CD4-positive, alpha-beta T cell (primary cell): ENCODE measurements around the gene CCDC92B. TPM values are rescaled to one million over a fixed set of nuclear protein-coding genes. Genes with fewer than 3 reads are reported as not detected.

Experiments used
- ATAC-seq: fragments of 200-7000 bp; cut with Tn5 transposase; one replicate; pipeline ENCODE4 v1.10.0; 2022; ENCODE audit warnings: mild to moderate bottlenecking; ENCODE audit not compliant: poor library complexity
- CTCF ChIA-PET: fragments of 350-600 bp; sonication (Branson Sonifier 250); formaldehyde crosslinking; loops from one replicate; lab custom pipeline; 2021; ENCODE audit warnings: antibody characterized with exemption, inconsistent platforms; lab: Charles Lee
- POLR2A ChIA-PET: fragments of 350-600 bp; sonication (Branson Sonifier 250); formaldehyde crosslinking; loops from one replicate; lab custom pipeline; 2021; ENCODE audit warnings: antibody characterized with exemption, inconsistent platforms; lab: Charles Lee
- DNase-seq, 14 experiments: peaks; one replicate each; pipeline ENCODE4 v3.0.0-alpha.2; 2013 to 2020; ENCODE audit warnings: mixed read lengths in 2 of 14
- H3K27ac ChIP-seq, 2 donors: one replicate each; pipeline versions ENCODE4 v1.5.1 to v1.7.0; 2013; ENCODE audit warnings: low read length in 2 of 2, low read depth in 1 of 2, mild to moderate bottlenecking in 1 of 2
- H3K27me3 ChIP-seq, 2 experiments: 1 replicate in 1 of 2; 2 replicates in 1 of 2; pipeline versions ENCODE4 v1.6.1 to v1.7.0; 2013; ENCODE audit warnings: low read length in 2 of 2, control low read depth in 1 of 2, mild to moderate bottlenecking in 1 of 2, moderate library complexity in 1 of 2; ENCODE audit not compliant: insufficient read depth in 2 of 2, control insufficient read depth in 1 of 2
- H3K36me3 ChIP-seq: one replicate; pipeline ENCODE4 v1.6.1; 2013; ENCODE audit warnings: low read length, control low read depth; ENCODE audit not compliant: insufficient read depth
- H3K4me1 ChIP-seq: one replicate; pipeline ENCODE4 v1.6.1; 2013; ENCODE audit warnings: low read length, control low read depth; ENCODE audit not compliant: insufficient read depth
- H3K4me3 ChIP-seq: one replicate; pipeline ENCODE4 v1.5.1; 2013; ENCODE audit warnings: mild to moderate bottlenecking, low read length, moderate library complexity
- H3K9me3 ChIP-seq, 2 experiments: 1 replicate in 1 of 2; 2 replicates in 1 of 2; pipeline versions ENCODE4 v1.6.1 to v1.7.0; 2013; ENCODE audit warnings: low read length in 2 of 2, mild to moderate bottlenecking in 2 of 2, control low read depth in 1 of 2, moderate library complexity in 1 of 2; ENCODE audit not compliant: control insufficient read depth in 1 of 2, insufficient read depth in 1 of 2
- H3K27ac Mint-ChIP-seq: one replicate; pipeline ENCODE4 v1.8.0; 2020; ENCODE audit warnings: mixed read lengths
- H3K27me3 Mint-ChIP-seq: one replicate; pipeline ENCODE4 v1.8.0; 2021; ENCODE audit warnings: mixed read lengths
- H3K36me3 Mint-ChIP-seq: one replicate; pipeline ENCODE4 v1.8.0; 2021; ENCODE audit warnings: low read depth, mixed read lengths
- H3K4me1 Mint-ChIP-seq: one replicate; pipeline ENCODE4 v1.8.0; 2021; ENCODE audit warnings: low read depth, mixed read lengths
- H3K4me3 Mint-ChIP-seq: one replicate; pipeline ENCODE4 v1.8.0; 2020; ENCODE audit warnings: mild to moderate bottlenecking, mixed read lengths
- H3K9me3 Mint-ChIP-seq: one replicate; pipeline ENCODE4 v1.8.0; 2020; ENCODE audit warnings: mixed read lengths
- CTCF ChIP-seq: fragments of 200-600 bp; IDR thresholded peaks from one replicate; pipeline ENCODE4 v1.8.0; 2022; ENCODE audit warnings: antibody characterized with exemption, mild to moderate bottlenecking
- intact Hi-C, 2 experiments: fragments of 100-400 bp; cut with DNase I in 1 of 2; cut with micrococcal nuclease in 1 of 2; formaldehyde crosslinking; loops; one replicate each; pipeline versions ENCODE4 v1.15.1 to v1.9.0; 2023 to 2025; cut with DNase I, micrococcal nuclease
- total RNA-seq, 174 experiments: library from RNA in 2 of 174; stranded (reverse) in 2 of 174; gene quantifications; one replicate each; pipeline ENCODE4 v1.2.3 and lab custom pipeline; 2021 to 2026

CCDC92B gene
- total RNA-seq, 2 experiments from 2014 or later: 0.11 to 0.28 TPM

GRCh38 chr17:2749784-2750181 is 331 bp upstream of the CCDC92B start:
- H3K9me3 Mint-ChIP-seq: no peaks in the 10 kb centered on the region
- no peak for TF ChIP-seq CTCF
- no peaks in the 10 kb centered on the region for H3K4me1 Mint-ChIP-seq
- no peak overlapping the region for H3K4me3 ChIP-seq
- peaks cover 5% of the 10 kb centered on the region for H3K4me1 ChIP-seq
- ChIA-PET CTCF (no interaction called here), POLR2A (interaction anchor here (0.8 kb wide), 1 partner anchor 238 kb away, joined by 3 read pairs; the partner anchor contains the start of gene METTL16)
- no peaks in the 10 kb centered on the region for H3K36me3 ChIP-seq
- DNase-seq (peak; percentile 46 to 88 (median 65)), ATAC-seq (peak; percentile 98)
- H3K27ac Mint-ChIP-seq: no peak overlapping the region
- H3K9me3 ChIP-seq: peaks cover 0 to 5% of the 10 kb centered on the region in 2 experiments
- peaks cover 73% of the 10 kb centered on the region for H3K27me3 Mint-ChIP-seq
- intact Hi-C loops: loop anchor here in 1 of 2 experiments (5.0 kb wide), 1 partner anchor 37 kb away; the partner anchor contains the start of gene CLUH
- no peak overlapping the region for H3K4me3 Mint-ChIP-seq
- no peaks in the 10 kb centered on the region for H3K36me3 Mint-ChIP-seq
- peaks cover 37 to 39% of the 10 kb centered on the region in 2 experiments for H3K27me3 ChIP-seq
- no peak overlapping the region for H3K27ac ChIP-seq

GRCh38 chr17:2745317-2746037 is 4.0 kb downstream of the CCDC92B start:
- H3K27ac ChIP-seq: no peak overlapping the region
- no peaks in the 10 kb centered on the region for H3K36me3 ChIP-seq
- H3K4me3 ChIP-seq: no peak overlapping the region
- TF ChIP-seq CTCF: no peak
- no peak for ATAC-seq
- peaks cover 5% of the 10 kb centered on the region for H3K4me1 ChIP-seq
- H3K27me3 ChIP-seq: peaks cover 16 to 28% of the 10 kb centered on the region in 2 experiments
- intact Hi-C loops: loop anchor here in 1 of 2 experiments (5.0 kb wide), 1 partner anchor 33 kb away; the partner anchor contains the start of gene CLUH
- no peaks in the 10 kb centered on the region for H3K36me3 Mint-ChIP-seq
- no peak overlapping the region for H3K4me3 Mint-ChIP-seq
- no peaks in the 10 kb centered on the region for H3K9me3 Mint-ChIP-seq
- peaks cover 0 to 5% of the 10 kb centered on the region in 2 experiments for H3K9me3 ChIP-seq
- DNase-seq: no peak
- CTCF ChIA-PET: no interaction called here
- POLR2A ChIA-PET: no interaction called here
- no peaks in the 10 kb centered on the region for H3K4me1 Mint-ChIP-seq
- H3K27me3 Mint-ChIP-seq: peaks cover 65% of the 10 kb centered on the region
- H3K27ac Mint-ChIP-seq: no peak overlapping the region

- no peaks in the 10 kb centered on the region for H3K4me1 ChIP-seq
- ChIA-PET POLR2A (no interaction called here), CTCF (no interaction called here)
- ATAC-seq (no peak), DNase-seq (no peak)
- Mint-ChIP-seq H3K36me3 (no peaks in the 10 kb centered on the region), H3K4me3 (no peak overlapping the region), H3K27ac (no peak overlapping the region), H3K27me3 (peaks cover 16% of the 10 kb centered on the region), H3K9me3 (no peaks in the 10 kb centered on the region), H3K4me1 (no peaks in the 10 kb centered on the region)
- TF ChIP-seq CTCF: no peak
- H3K27me3 ChIP-seq: no peaks in the 10 kb centered on the region
- no peaks in the 10 kb centered on the region for H3K9me3 ChIP-seq
- intact Hi-C loops: no loop called here
- no peak overlapping the region for H3K4me3 ChIP-seq
- H3K36me3 ChIP-seq: no peaks in the 10 kb centered on the region
- no peak overlapping the region for H3K27ac ChIP-seq
Measured at GRCh38 chr17:2737693-2738092, 11.8 kb downstream of the CCDC92B start.
